NCI-H2107 treated with DMSO at 0.1 percent for 48 hours (cell line): ENCODE data around the gene KRTAP9-6.

ENCODE experiments used
- DNase-seq: peaks from one replicate; lab custom pipeline; 2025; ENCODE audit not compliant: unreplicated experiment; lab: John Stamatoyannopoulos, UW

The KRTAP9-6 gene

DNA sequence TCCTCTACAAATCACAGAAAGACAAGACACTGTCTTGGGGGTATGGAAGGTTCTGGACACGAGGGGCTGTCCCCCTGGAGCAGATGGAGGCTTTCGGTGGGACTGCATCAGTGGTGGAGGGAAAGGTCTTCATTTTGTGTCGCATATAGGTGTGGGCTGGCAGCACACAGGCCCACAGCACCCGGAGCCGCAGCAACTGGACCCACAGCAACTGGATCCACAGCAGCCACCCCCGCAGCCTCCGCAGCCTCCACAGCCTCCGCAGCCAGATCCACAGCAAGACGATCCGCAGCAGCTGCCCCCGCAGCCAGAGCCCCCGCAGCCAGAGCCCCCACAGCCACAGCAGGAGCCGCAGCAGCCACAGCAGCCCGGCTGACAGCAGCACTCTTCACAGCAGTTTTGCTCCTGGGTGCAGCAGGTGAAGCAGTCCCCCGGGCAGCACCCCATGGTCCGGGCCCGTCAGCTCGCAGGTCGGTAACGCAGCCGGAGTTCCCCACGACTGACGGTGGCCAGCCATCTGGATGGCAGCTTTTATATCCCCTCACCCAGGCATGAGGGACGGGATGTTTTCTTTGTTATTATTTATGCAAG is 50.1 kb downstream of the KRTAP9-6 start, which contains the start of gene KRTAP17-1:
Gene KRTAP17-1 (minus strand): TSS at position 507 of the 591 bp plus-strand sequence. CDS start 60 bp downstream, at position 447.
- no peak for DNase-seq
